ENCODE data around the gene SREK1IP1. TPM values are rescaled to one million over a fixed set of nuclear protein-coding genes. Genes with fewer than 3 reads are reported as not detected.

SREK1IP1 gene
- total and polyA plus RNA-seq, 10 of the 15 experiments (the other 5 are each of a cell fraction or from before 2014, with no cell fraction given): 9.1 to 60.3 (median 26.9) TPM

DNA sequence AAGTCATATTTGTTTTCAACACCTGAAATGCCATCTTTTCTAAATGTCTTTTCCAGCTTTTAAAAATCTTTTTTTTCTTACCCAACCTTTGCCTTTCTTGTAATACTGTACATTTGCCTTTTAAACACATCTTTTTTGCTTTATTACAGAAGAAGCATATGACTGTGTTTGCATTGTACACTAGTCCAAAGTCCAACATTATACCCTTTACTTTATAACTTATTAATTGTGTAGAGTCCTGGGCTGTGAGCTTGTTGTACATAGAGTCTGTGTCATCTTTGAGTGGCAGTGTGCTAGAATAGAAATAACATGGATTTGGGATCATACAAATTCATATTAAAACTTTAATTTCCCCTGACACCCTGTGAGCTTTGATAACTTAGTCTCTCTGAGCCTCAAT lies 24.0 kb upstream of the SREK1IP1 start:
- Histone ChIP-seq H3K9me3 (replicated peaks; ENCODE audit: control insufficient read depth, insufficient read depth, low read length) (no peaks in the 10 kb centered on the region), H3K36me3 (ENCODE audit: control insufficient read depth in 2 of 2, insufficient read depth in 2 of 2, low read length in 1 of 2) (0 out of 4 replicates have a peak, but pooled peaks cover 0 to 5% of the 10 kb centered on the region in 2 experiments), H3K27me3 (replicated peaks in 1 of 2; ENCODE audit: control insufficient read depth in 2 of 2, insufficient read depth in 2 of 2, low read length in 1 of 2) (no peaks in the 10 kb centered on the region), H3K4me3 (no peak overlapping the region), H3K9ac (ENCODE audit: control insufficient read depth, insufficient read depth, low read length) (no peak overlapping the region), H2AFZ (ENCODE audit: control insufficient read depth, low read depth, low read length) (no peak overlapping the region), H3K4me1 (ENCODE audit: control insufficient read depth, insufficient read depth, low read length) (no peaks in the 10 kb centered on the region), H3K4me2 (ENCODE audit: control insufficient read depth, insufficient read depth) (no peak overlapping the region), H3K79me2 (ENCODE audit: control insufficient read depth, insufficient read depth, low read length) (no peaks in the 10 kb centered on the region), H4K20me1 (ENCODE audit: control insufficient read depth, insufficient read depth) (no peaks in the 10 kb centered on the region), H3K27ac (ENCODE audit: control insufficient read depth, insufficient read depth) (no peak overlapping the region)
- no peak for ATAC-seq
- no peak for DNase-seq (ENCODE audit: low read depth, low spot score)
- BruUV-seq (replicated peaks): no TSS peak
- ChIA-PET SMC1A (ENCODE audit: uncharacterized antibody, unreplicated experiment) (interaction anchor here (0.6 to 1.2 kb wide), 2 partner anchors 41 to 645 kb away, joined by 3 read pairs; no protein-coding TSS in a partner anchor), RAD21 (ENCODE audit: unreplicated experiment) (interaction anchor here (1.8 kb wide), 1 partner anchor 157 kb away, joined by 4 read pairs; no protein-coding TSS in a partner anchor), CTCF (interaction anchor here (1.5 to 2.0 kb wide), 3 partner anchors 19 to 691 kb away, joined by 3 to 6 read pairs (median 5); no protein-coding TSS in a partner anchor), POLR2A (no interaction called here)
- intact Hi-C loops (cut with micrococcal nuclease; ENCODE audit: unreplicated experiment) (no loop called here), in situ Hi-C loops (cut with MboI) (no loop called here)
- FAIRE-seq: no peak
- TF ChIP-seq, protein P1, sequence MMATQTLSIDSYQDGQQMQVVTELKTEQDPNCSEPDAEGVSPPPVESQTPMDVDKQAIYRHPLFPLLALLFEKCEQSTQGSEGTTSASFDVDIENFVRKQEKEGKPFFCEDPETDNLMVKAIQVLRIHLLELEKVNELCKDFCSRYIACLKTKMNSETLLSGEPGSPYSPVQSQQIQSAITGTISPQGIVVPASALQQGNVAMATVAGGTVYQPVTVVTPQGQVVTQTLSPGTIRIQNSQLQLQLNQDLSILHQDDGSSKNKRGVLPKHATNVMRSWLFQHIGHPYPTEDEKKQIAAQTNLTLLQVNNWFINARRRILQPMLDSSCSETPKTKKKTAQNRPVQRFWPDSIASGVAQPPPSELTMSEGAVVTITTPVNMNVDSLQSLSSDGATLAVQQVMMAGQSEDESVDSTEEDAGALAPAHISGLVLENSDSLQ (IDR thresholded peaks at IDR 0.05): no peak
- TF ChIP-seq, protein P2, sequence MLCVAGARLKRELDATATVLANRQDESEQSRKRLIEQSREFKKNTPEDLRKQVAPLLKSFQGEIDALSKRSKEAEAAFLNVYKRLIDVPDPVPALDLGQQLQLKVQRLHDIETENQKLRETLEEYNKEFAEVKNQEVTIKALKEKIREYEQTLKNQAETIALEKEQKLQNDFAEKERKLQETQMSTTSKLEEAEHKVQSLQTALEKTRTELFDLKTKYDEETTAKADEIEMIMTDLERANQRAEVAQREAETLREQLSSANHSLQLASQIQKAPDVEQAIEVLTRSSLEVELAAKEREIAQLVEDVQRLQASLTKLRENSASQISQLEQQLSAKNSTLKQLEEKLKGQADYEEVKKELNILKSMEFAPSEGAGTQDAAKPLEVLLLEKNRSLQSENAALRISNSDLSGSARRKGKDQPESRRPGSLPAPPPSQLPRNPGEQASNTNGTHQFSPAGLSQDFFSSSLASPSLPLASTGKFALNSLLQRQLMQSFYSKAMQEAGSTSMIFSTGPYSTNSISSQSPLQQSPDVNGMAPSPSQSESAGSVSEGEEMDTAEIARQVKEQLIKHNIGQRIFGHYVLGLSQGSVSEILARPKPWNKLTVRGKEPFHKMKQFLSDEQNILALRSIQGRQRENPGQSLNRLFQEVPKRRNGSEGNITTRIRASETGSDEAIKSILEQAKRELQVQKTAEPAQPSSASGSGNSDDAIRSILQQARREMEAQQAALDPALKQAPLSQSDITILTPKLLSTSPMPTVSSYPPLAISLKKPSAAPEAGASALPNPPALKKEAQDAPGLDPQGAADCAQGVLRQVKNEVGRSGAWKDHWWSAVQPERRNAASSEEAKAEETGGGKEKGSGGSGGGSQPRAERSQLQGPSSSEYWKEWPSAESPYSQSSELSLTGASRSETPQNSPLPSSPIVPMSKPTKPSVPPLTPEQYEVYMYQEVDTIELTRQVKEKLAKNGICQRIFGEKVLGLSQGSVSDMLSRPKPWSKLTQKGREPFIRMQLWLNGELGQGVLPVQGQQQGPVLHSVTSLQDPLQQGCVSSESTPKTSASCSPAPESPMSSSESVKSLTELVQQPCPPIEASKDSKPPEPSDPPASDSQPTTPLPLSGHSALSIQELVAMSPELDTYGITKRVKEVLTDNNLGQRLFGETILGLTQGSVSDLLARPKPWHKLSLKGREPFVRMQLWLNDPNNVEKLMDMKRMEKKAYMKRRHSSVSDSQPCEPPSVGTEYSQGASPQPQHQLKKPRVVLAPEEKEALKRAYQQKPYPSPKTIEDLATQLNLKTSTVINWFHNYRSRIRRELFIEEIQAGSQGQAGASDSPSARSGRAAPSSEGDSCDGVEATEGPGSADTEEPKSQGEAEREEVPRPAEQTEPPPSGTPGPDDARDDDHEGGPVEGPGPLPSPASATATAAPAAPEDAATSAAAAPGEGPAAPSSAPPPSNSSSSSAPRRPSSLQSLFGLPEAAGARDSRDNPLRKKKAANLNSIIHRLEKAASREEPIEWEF (IDR thresholded peaks at IDR 0.05; ENCODE audit: insufficient replicate concordance, low read depth, low read length): no peak
- TF ChIP-seq BACH1 (IDR thresholded peaks at IDR 0.05; ENCODE audit: borderline replicate concordance) (no peak), BHLHE40 (IDR thresholded peaks at IDR 0.05; ENCODE audit: borderline replicate concordance in 1 of 2, low read depth in 2 of 2, low read length in 1 of 2) (no peak), DPF2 (IDR thresholded peaks at IDR 0.05) (no peak), SIX5 (IDR thresholded peaks at IDR 0.05; ENCODE audit: low read depth, low read length, severe bottlenecking) (no peak), IKZF2 (IDR thresholded peaks at IDR 0.05) (no peak), CHD1 (IDR thresholded peaks at IDR 0.05; ENCODE audit: low read depth, low read length) (no peak), KLF5 (IDR thresholded peaks at IDR 0.05; ENCODE audit: partially characterized antibody) (no peak), SRF (IDR thresholded peaks at IDR 0.05; ENCODE audit: low read depth in 2 of 2, low read length in 2 of 2) (no peak), ZSCAN29 (IDR thresholded peaks at IDR 0.05) (no peak), SUPT20H (IDR thresholded peaks at IDR 0.05; ENCODE audit: borderline replicate concordance, control insufficient read depth, low read depth, low read length) (no peak), POLR2A (IDR thresholded peaks at IDR 0.05; ENCODE audit: low read depth, low read length) (no peak)
- TF ChIP-seq, protein P3, sequence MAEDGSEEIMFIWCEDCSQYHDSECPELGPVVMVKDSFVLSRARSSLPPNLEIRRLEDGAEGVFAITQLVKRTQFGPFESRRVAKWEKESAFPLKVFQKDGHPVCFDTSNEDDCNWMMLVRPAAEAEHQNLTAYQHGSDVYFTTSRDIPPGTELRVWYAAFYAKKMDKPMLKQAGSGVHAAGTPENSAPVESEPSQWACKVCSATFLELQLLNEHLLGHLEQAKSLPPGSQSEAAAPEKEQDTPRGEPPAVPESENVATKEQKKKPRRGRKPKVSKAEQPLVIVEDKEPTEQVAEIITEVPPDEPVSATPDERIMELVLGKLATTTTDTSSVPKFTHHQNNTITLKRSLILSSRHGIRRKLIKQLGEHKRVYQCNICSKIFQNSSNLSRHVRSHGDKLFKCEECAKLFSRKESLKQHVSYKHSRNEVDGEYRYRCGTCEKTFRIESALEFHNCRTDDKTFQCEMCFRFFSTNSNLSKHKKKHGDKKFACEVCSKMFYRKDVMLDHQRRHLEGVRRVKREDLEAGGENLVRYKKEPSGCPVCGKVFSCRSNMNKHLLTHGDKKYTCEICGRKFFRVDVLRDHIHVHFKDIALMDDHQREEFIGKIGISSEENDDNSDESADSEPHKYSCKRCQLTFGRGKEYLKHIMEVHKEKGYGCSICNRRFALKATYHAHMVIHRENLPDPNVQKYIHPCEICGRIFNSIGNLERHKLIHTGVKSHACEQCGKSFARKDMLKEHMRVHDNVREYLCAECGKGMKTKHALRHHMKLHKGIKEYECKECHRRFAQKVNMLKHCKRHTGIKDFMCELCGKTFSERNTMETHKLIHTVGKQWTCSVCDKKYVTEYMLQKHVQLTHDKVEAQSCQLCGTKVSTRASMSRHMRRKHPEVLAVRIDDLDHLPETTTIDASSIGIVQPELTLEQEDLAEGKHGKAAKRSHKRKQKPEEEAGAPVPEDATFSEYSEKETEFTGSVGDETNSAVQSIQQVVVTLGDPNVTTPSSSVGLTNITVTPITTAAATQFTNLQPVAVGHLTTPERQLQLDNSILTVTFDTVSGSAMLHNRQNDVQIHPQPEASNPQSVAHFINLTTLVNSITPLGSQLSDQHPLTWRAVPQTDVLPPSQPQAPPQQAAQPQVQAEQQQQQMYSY (CRISPR knock-in tag; IDR thresholded peaks at IDR 0.05): no peak

All from GM12878 (cell line).